ENCODE results near the gene ZNF148. TPM values are rescaled to one million over a fixed set of nuclear protein-coding genes. Genes with fewer than 3 reads are reported as not detected.

Gene ZNF148
- total RNA-seq, 1 donor from 2014 or later = 45.2 TPM

DNA sequence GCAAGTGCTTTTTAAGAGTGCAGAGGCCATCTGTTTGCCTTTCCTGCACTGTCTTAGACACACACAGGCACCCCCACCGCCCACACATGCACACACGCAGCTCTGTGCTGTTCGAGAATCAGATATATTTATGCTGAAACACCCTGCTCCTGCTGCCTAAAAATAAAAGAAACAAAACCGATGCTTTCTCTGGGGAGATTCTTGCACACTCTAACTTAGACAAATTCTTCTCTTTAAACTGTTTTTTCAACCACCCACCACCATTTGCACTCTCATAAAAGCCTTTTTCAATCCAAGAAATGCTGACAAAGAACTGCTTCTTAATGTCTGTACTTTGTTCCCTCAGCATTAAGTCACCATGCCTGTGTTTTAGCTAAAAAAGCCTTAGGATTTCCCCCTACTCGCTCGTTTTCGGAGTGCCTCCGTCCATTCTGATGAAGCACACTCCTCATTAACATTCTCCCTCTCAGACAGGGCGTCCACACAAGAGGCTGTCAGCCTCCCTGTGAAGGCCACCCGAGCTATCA, 188.8 kb downstream of the ZNF148 start:
- ATAC-seq (ENCODE audit: poor library complexity) (no peak), DNase-seq (no peak)
- intact Hi-C loops (cut with DNase I) = no loop called here

- no peak for DNase-seq
- intact Hi-C loops (cut with DNase I) = no loop called here
- ATAC-seq (ENCODE audit: poor library complexity) = no peak
Measured at GRCh38 chr3:125185805-125186204, 189.3 kb downstream of the ZNF148 start.

GRCh38 chr3:125179884-125180240, 195.3 kb downstream of the ZNF148 start:
- DNase-seq (no peak), ATAC-seq (ENCODE audit: poor library complexity) (no peak)
- intact Hi-C loops (cut with DNase I) = no loop called here

- intact Hi-C loops (cut with DNase I) = no loop called here
- ATAC-seq (ENCODE audit: poor library complexity) (no peak), DNase-seq (no peak)
Measured at GRCh38 chr3:125179143-125179883, 195.8 kb downstream of the ZNF148 start.

GRCh38 chr3:125177746-125178145, 197.4 kb downstream of the ZNF148 start:
- ATAC-seq (ENCODE audit: poor library complexity) = no peak
- DNase-seq = no peak
- intact Hi-C loops (cut with DNase I) = no loop called here

Other genes with a start within 250 kb of the ZNF148 start
- gene SLC12A8, start 162.6 kb downstream of the ZNF148 start, total RNA-seq = 0.30 TPM
- 17.4 TPM for gene SNX4, start 144.9 kb upstream of the ZNF148 start, total RNA-seq
- 9.8 TPM for gene OSBPL11, start 220.2 kb upstream of the ZNF148 start, total RNA-seq

All from Right ventricle myocardium superior (tissue), 1 donor.